ENCODE data around the gene PCA3. TPM values are rescaled to one million over a fixed set of nuclear protein-coding genes. Genes with fewer than 3 reads are reported as not detected.
A peak's percentile ranks its signal among the peaks of the same experiment; 100 is the strongest.

Gene PCA3
- total and polyA plus RNA-seq, 10 donors = 0.27 to 0.35 TPM; not detected in 8

DNA sequence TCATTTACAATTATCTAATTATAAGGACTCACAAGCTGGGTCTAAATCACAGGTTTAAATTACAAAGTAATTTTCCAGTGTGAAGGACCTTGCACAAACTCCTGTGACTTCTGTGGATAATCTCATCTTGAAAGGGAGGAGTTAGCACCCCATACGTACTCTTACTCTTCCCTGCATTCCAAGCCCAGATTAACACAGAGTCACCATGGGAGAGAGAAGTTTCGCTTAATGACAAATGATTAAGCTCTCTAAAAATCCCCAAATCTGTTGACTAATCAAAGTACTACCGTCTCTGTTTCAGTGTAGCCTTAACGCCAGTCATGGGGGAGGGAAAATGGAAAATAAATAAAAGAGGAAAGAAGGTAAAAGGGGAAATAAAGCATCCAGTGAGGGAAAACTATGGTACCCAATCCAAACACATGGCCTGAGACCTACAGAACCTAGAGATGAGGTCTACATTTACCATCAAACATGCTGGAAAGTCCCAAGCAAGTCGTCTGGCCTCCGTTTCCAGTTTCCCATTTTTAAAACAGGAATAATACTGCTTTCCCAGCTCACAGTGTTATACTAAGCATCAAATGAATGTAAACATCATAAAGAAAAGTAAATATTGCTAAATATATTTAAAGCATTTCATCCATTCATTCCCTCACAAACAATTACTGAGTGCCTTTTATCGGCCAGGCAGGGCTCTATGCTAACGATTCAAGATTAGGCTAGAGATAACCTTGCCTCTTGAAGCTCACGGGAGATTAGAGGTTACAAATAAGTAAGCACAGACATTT is 63.2 kb downstream of the PCA3 start:
- intact Hi-C loops (cut with DNase I; ENCODE audit: low total_unique reads) = no loop called here
- no peak overlapping the region for H3K27ac ChIP-seq

DNA sequence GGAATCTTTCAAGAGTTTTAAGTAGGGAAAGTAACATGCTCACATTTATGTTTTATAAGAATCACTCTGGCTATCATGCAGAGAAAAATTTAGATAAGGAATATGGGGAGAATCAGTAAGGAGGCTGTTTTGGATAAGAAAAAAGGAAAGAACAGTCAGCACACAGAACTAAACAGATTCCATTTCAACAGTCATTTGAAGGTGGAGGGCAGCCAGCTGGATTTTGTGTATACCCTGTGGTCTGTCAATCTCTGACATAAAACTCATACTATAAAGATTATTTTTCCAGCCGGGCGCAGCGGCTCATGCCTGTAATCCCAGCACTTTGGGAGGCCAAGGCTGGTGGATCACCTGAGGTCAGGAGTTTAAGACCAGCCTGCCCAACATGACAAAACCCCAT is 64.2 kb downstream of the PCA3 start:
- intact Hi-C loops (cut with DNase I; ENCODE audit: low total_unique reads) = no loop called here
- Histone ChIP-seq H3K27ac (no peak overlapping the region), H3K9me3 (peaks cover 0 to 6% (median 0%) of the 10 kb centered on the region in 8 donors), H3K4me1 (no peaks in the 10 kb centered on the region), H3K4me3 (no peak overlapping the region), H3K36me3 (no peaks in the 10 kb centered on the region), H3K27me3 (replicated peaks in 1 of 7) (no peaks in the 10 kb centered on the region)
- TF ChIP-seq POLR2A (IDR thresholded peaks at IDR 0.05) (no peak), POLR2AphosphoS5 (IDR thresholded peaks at IDR 0.05) (no peak)
- TF ChIP-seq, protein P1, sequence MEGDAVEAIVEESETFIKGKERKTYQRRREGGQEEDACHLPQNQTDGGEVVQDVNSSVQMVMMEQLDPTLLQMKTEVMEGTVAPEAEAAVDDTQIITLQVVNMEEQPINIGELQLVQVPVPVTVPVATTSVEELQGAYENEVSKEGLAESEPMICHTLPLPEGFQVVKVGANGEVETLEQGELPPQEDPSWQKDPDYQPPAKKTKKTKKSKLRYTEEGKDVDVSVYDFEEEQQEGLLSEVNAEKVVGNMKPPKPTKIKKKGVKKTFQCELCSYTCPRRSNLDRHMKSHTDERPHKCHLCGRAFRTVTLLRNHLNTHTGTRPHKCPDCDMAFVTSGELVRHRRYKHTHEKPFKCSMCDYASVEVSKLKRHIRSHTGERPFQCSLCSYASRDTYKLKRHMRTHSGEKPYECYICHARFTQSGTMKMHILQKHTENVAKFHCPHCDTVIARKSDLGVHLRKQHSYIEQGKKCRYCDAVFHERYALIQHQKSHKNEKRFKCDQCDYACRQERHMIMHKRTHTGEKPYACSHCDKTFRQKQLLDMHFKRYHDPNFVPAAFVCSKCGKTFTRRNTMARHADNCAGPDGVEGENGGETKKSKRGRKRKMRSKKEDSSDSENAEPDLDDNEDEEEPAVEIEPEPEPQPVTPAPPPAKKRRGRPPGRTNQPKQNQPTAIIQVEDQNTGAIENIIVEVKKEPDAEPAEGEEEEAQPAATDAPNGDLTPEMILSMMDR (IDR thresholded peaks at IDR 0.05 in 8 of 11, conservative IDR thresholded peaks at IDR 0.05 in 3 of 11) = no peak
- 67 to 83% (median 80%) methylated on average over 3 of the region's 3 CpGs for WGBS, 5 donors
- DNase-seq = no peak

More for the DNA sequence above, 63.2 kb downstream of the PCA3 start:
- no peak for DNase-seq
- Histone ChIP-seq H3K36me3 (no peaks in the 10 kb centered on the region), H3K4me3 (no peak overlapping the region), H3K9me3 (peaks cover 0 to 6% (median 0%) of the 10 kb centered on the region in 8 donors), H3K27me3 (replicated peaks in 1 of 7) (no peaks in the 10 kb centered on the region), H3K4me1 (no peaks in the 10 kb centered on the region)
- WGBS, 5 donors = 76 to 84% (median 80%) methylated on average over 9 of the region's 9 CpGs
- TF ChIP-seq, protein P1 (IDR thresholded peaks at IDR 0.05 in 8 of 11, conservative IDR thresholded peaks at IDR 0.05 in 3 of 11) = no peak
- no peak for TF ChIP-seq POLR2AphosphoS5 (IDR thresholded peaks at IDR 0.05)
- TF ChIP-seq POLR2A (IDR thresholded peaks at IDR 0.05) = no peak

DNA sequence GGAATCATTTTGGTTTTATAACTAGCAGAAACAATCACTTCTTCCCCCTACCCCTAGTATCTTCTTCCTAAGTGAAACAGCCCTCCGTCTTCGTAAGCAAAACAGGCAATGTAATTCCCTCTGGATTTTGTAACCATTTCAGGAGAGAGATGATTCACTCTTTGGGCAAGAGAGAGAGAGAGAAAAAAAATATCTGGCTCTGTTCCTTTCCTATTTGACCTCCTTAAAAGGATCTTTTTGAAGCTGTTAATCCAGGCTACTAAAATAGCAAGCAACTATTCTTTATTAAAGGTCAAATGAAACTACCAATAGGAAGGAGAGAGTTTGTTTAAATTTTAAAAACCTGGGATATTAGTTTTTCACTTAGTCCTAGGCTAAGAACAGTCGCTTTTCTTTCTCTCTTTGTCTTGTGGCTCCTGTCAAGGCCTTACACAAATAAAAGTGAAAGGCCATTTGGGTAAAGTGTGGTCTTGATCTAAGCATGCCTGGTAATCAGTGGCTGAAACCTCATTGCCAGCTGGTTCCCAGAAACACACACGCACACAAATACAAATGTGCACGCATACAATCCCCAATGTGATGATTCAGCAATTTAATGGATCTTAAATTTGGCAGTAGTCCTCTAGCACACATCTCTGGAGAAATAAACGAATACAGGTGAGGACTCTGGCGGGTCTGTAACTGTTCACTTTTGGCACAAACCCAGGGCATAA is 71.5 kb downstream of the PCA3 start:
- no peak for DNase-seq
- TF ChIP-seq POLR2AphosphoS5 (IDR thresholded peaks at IDR 0.05) = no peak
- TF ChIP-seq, protein P1 (IDR thresholded peaks at IDR 0.05 in 8 of 11, conservative IDR thresholded peaks at IDR 0.05 in 3 of 11) = no peak
- no peak for TF ChIP-seq POLR2A (IDR thresholded peaks at IDR 0.05)
- H3K27ac ChIP-seq = peak overlapping the region in 1 of 8 donors; percentile 38
- no peaks in the 10 kb centered on the region for H3K27me3 ChIP-seq (replicated peaks in 1 of 7)
- H3K36me3 ChIP-seq = no peaks in the 10 kb centered on the region
- no peaks in the 10 kb centered on the region for H3K9me3 ChIP-seq
- 64 to 84% (median 71%) methylated on average over 7 of the region's 7 CpGs for WGBS, 5 donors
- H3K4me1 ChIP-seq = no peaks in the 10 kb centered on the region
- intact Hi-C loops (cut with DNase I; ENCODE audit: low total_unique reads) = no loop called here
- H3K4me3 ChIP-seq = no peak overlapping the region

Small RNAs within 50 kb of the gene (small RNA-seq; reads per million reads assigned to genes)
- 0 reads per million in 4 donors for gene AL359314.1

Other genes with a start within 250 kb of the PCA3 start
- gene PRUNE2, start 141.7 kb downstream of the PCA3 start, total RNA-seq = 10 to 100 TPM in 6 of 7 donors, 1 to 10 TPM in 1; 6.1 to 23.6 (median 17.3) TPM
- gene PRUNE2, start 141.7 kb downstream of the PCA3 start, polyA plus RNA-seq = 1 to 10 TPM; 3.3 to 6.6 (median 4.5) TPM